Left ventricle myocardium superior (tissue), 1 donor: ENCODE results near the gene APLN. TPM values are rescaled to one million over a fixed set of nuclear protein-coding genes. Genes with fewer than 3 reads are reported as not detected.
A peak's percentile ranks its signal among the peaks of the same experiment; 100 is the strongest.

Experiments
- ATAC-seq: fragments of 200-7000 bp; cut with Tn5 transposase; one replicate; pipeline ENCODE4 v1.9.1; 2020; ENCODE audit warnings: mild to moderate bottlenecking, moderate library complexity
- DNase-seq: peaks from one replicate; pipeline ENCODE4 v3.0.0-alpha.2; 2020
- intact Hi-C: fragments of 100-400 bp; cut with micrococcal nuclease; formaldehyde crosslinking; loops from one replicate; pipeline ENCODE4 v1.11.0; 2022
- total RNA-seq: library from RNA; stranded (reverse); fragmentation: NEBNext Ultra II Directional; extraction: Animal tissue kit (Norgen Biotek cat#: 25700); gene quantifications from one replicate; pipeline ENCODE4 v1.2.1, GENCODE V29; 2021
- donor health status: DM: no; HTN: yes; CAD: no; lungs with severe emphysema.

APLN gene
- total RNA-seq, 1 donor from 2014 or later = 25.9 TPM

GRCh38 chrX:129647418-129648410 is 7.0 kb downstream of the APLN start:
- intact Hi-C loops = no loop called here
- ATAC-seq = no peak
- DNase-seq = no peak

GRCh38 chrX:129646566-129647417 is 8.0 kb downstream of the APLN start:
- no peak for ATAC-seq
- intact Hi-C loops = no loop called here
- DNase-seq = no peak

- no peak for ATAC-seq
- DNase-seq = peak; percentile 32
- intact Hi-C loops = no loop called here
These were observed 12.1 kb downstream of the APLN start for GRCh38 chrX:129642641-129643040.

DNA sequence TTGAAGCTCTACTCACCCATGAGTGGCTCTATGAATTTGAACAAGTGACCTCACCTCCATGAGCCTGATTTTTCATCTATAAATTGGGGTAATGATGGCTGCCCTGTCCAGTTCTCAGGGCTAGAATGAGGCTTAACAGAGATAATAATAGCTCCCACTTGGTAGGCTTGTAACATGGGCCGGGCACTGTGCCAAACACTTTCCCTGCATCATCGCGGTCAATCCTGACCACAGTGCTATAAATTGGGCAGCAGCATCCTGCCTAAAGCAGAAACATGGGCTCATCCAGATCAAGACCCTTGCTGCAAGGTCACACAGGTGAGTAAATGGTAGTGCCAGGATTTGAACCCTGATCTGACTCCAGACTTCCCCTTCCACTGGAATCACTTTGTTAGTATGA is 12.8 kb downstream of the APLN start:
- ATAC-seq (peak; percentile 54), DNase-seq (peak; percentile 51)
- intact Hi-C loops = no loop called here

GRCh38 chrX:129641469-129641868 is 13.3 kb downstream of the APLN start:
- intact Hi-C loops = no loop called here
- DNase-seq (no peak), ATAC-seq (no peak)

DNA sequence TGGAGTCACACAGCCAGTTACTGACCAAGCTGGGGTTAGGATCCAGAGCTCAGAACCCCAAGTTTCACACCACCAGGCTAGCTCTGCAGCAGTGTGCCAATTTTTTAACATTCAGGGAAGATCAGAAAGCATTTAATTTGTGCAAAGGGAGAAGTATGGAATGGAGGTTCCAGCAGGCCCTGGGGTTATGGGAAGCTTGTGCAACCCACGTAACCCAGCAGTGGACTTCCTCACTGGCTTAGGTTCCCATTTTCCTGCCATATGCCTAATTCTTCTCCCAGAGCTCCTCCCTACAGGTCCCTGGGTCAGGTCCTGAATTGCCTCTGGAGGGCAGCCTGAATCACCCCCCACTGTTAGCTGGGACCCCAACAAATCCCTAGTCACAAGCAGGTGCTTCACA is 14.0 kb downstream of the APLN start:
- ATAC-seq (no peak), DNase-seq (no peak)
- intact Hi-C loops = no loop called here

- DNase-seq (no peak), ATAC-seq (no peak)
- intact Hi-C loops = loop anchor here (10.0 kb wide), 1 partner anchor 86 kb away; no protein-coding TSS in a partner anchor
These were observed 15.8 kb downstream of the APLN start for GRCh38 chrX:129638917-129639316.

DNA sequence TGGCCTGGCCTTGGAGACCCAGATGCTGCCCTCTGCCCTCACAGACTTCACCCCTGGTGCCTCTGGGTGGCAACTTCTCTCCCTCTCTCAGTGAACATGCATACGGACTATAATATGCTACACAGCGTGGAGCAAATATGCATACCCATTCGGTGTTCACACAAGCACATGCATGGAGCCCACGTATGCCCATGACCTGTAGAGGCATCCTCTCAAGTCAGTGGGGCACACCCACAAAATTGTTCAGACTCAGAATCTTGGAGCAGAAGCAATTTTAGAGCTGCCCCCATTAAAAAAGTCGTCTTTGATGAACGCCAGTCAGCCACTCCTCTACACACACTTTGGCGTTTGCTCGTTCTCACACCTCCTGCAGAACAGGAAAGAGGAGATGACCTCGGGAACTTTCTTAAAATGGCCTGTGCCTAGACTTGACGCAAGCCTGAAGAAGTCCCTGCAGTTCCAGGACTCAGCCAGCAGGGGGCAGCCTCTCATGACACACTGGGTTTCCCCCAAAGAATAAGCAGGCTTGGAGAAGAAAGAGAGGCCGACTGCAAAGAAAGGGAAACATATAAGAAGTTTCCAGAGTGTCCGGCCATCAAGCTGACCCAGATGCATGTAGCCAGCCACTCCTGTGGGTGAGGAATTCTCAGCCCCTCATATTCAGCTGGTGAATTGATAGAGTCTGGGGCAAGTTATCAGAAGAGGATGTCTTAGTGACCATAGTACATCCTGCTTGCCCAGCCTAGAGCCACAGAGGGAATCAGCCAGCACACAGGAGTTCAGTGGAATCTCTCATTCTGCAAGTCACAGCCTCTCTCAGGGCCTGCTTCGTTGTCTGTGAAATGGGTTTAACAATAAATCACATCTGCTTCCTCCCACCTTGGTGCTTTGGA is 17.3 kb downstream of the APLN start:
- DNase-seq (peak; percentile 78), ATAC-seq (peak; percentile 82)
- intact Hi-C loops = loop anchor here (10.0 kb wide), 1 partner anchor 87 kb away; no protein-coding TSS in a partner anchor

- ATAC-seq = no peak
- intact Hi-C loops = loop anchor here (10.0 kb wide), 1 partner anchor 89 kb away; no protein-coding TSS in a partner anchor
- DNase-seq = no peak
These were observed 18.5 kb downstream of the APLN start for GRCh38 chrX:129636175-129636681.

GRCh38 chrX:129634541-129634940 is 20.2 kb downstream of the APLN start:
- intact Hi-C loops = loop anchor here (10.0 kb wide), 1 partner anchor 90 kb away; no protein-coding TSS in a partner anchor
- no peak for DNase-seq
- no peak for ATAC-seq

DNA sequence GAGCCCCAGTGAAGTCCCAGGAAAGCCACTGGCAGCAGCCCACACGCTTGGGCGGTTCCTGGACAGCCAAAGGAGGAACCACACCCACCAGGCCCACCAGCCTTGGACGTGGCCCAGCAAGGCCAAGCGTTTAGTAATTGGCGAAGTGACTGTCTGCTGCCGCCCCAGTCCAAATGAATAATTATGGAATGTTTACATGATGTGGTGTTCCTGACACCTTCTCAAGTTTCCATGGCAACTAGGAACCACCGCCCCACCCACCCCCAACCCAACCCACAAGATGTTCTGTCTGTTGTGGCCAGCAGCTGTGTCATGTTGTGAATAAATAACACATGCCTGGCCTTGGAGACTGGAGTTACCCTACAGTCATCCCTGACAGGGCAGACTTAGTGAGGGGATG is 22.3 kb downstream of the APLN start:
- ATAC-seq = no peak
- intact Hi-C loops = loop anchor here (10.0 kb wide), 1 partner anchor 92 kb away; no protein-coding TSS in a partner anchor
- DNase-seq = no peak

GRCh38 chrX:129631849-129632248 is 22.9 kb downstream of the APLN start:
- no peak for DNase-seq
- intact Hi-C loops = loop anchor here (10.0 kb wide), 1 partner anchor 93 kb away; no protein-coding TSS in a partner anchor

GRCh38 chrX:129629837-129630236 is 24.9 kb downstream of the APLN start:
- DNase-seq = peak; percentile 35
- peak; percentile 64 for ATAC-seq
- intact Hi-C loops = loop anchor here (10.0 kb wide), 1 partner anchor 95 kb away; no protein-coding TSS in a partner anchor

More at GRCh38 chrX:129631849-129632248, 22.9 kb downstream of the APLN start:
- ATAC-seq = no peak

GRCh38 chrX:129626026-129626425 is 28.7 kb downstream of the APLN start:
- intact Hi-C loops = no loop called here
- ATAC-seq (no peak), DNase-seq (no peak)

- intact Hi-C loops = no loop called here
- ATAC-seq = no peak
These were observed 31.9 kb downstream of the APLN start for GRCh38 chrX:129622757-129623301.

GRCh38 chrX:129618997-129619396 is 35.8 kb downstream of the APLN start:
- DNase-seq (peak; percentile 36), ATAC-seq (peak; percentile 87)
- intact Hi-C loops = no loop called here

More at GRCh38 chrX:129622757-129623301, 31.9 kb downstream of the APLN start:
- DNase-seq = no peak

DNA sequence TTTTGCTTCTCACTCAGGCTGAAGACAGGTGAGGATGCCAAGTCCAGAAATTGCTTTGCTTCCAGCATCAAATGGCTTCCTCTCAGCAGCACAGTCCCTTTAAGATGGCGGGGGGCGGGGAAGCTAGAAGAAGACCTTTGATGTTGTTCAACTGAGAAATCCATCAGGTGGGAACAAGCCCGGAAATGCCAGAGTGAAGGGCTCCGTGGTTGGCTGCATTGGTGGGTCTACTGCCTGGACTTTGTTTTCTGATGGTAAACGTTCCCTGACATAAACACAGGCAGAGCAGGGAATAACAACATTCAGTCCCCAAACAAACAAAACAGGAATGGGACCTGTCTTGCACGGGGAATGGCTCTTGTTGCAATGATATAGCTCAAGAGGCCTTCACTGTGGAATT is 37.3 kb downstream of the APLN start:
- intact Hi-C loops = no loop called here
- DNase-seq (no peak), ATAC-seq (no peak)
